Panc1 (cell line): Measurements from ENCODE around the gene CLDN1. TPM values are rescaled to one million over a fixed set of nuclear protein-coding genes. Genes with fewer than 3 reads are reported as not detected.

Source experiments
- ATAC-seq: fragments of 200-7000 bp; cut with Tn5 transposase; 2 replicates; pipeline ENCODE4 v1.9.1; 2020; ENCODE audit warnings: mild to moderate bottlenecking, moderate library complexity
- BruUV-seq: library from RNA; stranded (reverse); fragments of 400-500 nt; replicated peaks from 2 replicates; lab custom pipeline; 2021; lab: Mats Ljungman, UMichigan
- CTCF ChIA-PET: fragments of 300-600 bp; sonication (Branson Sonifier 250); formaldehyde crosslinking; loops from one replicate; lab custom pipeline; 2022; ENCODE audit warnings: antibody characterized with exemption; lab: Charles Lee
- POLR2A ChIA-PET: fragments of 300-600 bp; sonication (Branson Sonifier 250); formaldehyde crosslinking; loops from one replicate; lab custom pipeline; 2022; ENCODE audit warnings: antibody characterized with exemption; lab: Charles Lee
- DNase-seq: peaks from one replicate; pipeline ENCODE4 v3.0.0-alpha.2; 2010; ENCODE audit warnings: low read depth, low spot score
- H3K27ac ChIP-seq: 2 replicates; pipeline ENCODE4 v1.5.1; 2011; ENCODE audit warnings: mild to moderate bottlenecking, low read length, inconsistent platforms
- H3K27me3 ChIP-seq: fragments of 200-500 bp; sonication (Bioruptor generic); 2 replicates; pipeline ENCODE4 v1.6.0; 2014; ENCODE audit warnings: low read length, inconsistent platforms; ENCODE audit not compliant: control insufficient read depth, insufficient read depth
- H3K36me3 ChIP-seq: fragments of 200-500 bp; sonication (Bioruptor generic); 2 replicates; pipeline ENCODE4 v1.5.1; 2014; ENCODE audit warnings: inconsistent platforms, mild to moderate bottlenecking, low read length, moderate library complexity; ENCODE audit not compliant: control insufficient read depth, insufficient read depth
- H3K4me1 ChIP-seq: 2 replicates; pipeline ENCODE4 v1.5.1; 2011; ENCODE audit warnings: inconsistent platforms, mild to moderate bottlenecking, low read length, moderate library complexity; ENCODE audit not compliant: control insufficient read depth, insufficient read depth
- H3K4me3 ChIP-seq, 2 experiments: 2 replicates each; pipeline ENCODE4 v1.5.1; 2011 to 2012; ENCODE audit warnings: low read depth in 2 of 2, low read length in 2 of 2, mild to moderate bottlenecking in 2 of 2, inconsistent platforms in 1 of 2, moderate library complexity in 1 of 2
- H3K9me3 ChIP-seq: fragments of 200-500 bp; sonication (Bioruptor generic); 2 replicates; pipeline ENCODE4 v1.5.1; 2014; ENCODE audit warnings: low read depth, mild to moderate bottlenecking, inconsistent platforms, low read length, moderate library complexity; ENCODE audit not compliant: control insufficient read depth, insufficient read depth
- POLR2AphosphoS5 ChIP-seq: IDR thresholded peaks from 2 replicates; pipeline ENCODE4 v1.6.1; 2012; ENCODE audit warnings: mild to moderate bottlenecking, low read depth, low read length, moderate library complexity
- REST ChIP-seq, 2 experiments: IDR thresholded peaks; 2 replicates each; pipeline ENCODE4 v1.6.1; 2011 to 2012; ENCODE audit warnings: low read depth in 2 of 2, control low read depth in 1 of 2, low read length in 1 of 2, mild to moderate bottlenecking in 1 of 2, moderate library complexity in 1 of 2; ENCODE audit not compliant: insufficient read depth in 1 of 2
- SIN3A ChIP-seq: IDR thresholded peaks from 2 replicates; pipeline ENCODE4 v1.6.1; 2012; ENCODE audit warnings: low read depth, mild to moderate bottlenecking, low read length, moderate library complexity, borderline replicate concordance; ENCODE audit not compliant: insufficient read depth
- TCF7L2 ChIP-seq: IDR thresholded peaks from 2 replicates; pipeline ENCODE4 v1.6.1; 2011; ENCODE audit warnings: mild to moderate bottlenecking, low read depth, low read length, inconsistent platforms
- in situ Hi-C: cut with HindIII; loops from 2 replicates; pipeline ENCODE4 v1.10.0; 2016; ENCODE audit warnings: low sequenced_read_pairs, low pct_unique_long_range_greater_than_20kb
- intact Hi-C: fragments of 100-400 bp; cut with micrococcal nuclease; formaldehyde crosslinking; loops from one replicate; pipeline ENCODE4 v1.10.0; 2022; ENCODE audit not compliant: unreplicated experiment
- total RNA-seq: library from RNA; stranded (reverse); gene quantifications from one replicate; pipeline ENCODE4 v1.2.1, GENCODE V29; 2021; ENCODE audit not compliant: unreplicated experiment
- TF ChIP-seq, protein P1 (sequence below): fragments of 450-650 bp; IDR thresholded peaks from 2 replicates; pipeline ENCODE4 v1.5.1; 2017; ENCODE audit warnings: mild to moderate bottlenecking

Gene CLDN1
- total RNA-seq, 1 experiment from 2014 or later = 30.9 TPM

DNA sequence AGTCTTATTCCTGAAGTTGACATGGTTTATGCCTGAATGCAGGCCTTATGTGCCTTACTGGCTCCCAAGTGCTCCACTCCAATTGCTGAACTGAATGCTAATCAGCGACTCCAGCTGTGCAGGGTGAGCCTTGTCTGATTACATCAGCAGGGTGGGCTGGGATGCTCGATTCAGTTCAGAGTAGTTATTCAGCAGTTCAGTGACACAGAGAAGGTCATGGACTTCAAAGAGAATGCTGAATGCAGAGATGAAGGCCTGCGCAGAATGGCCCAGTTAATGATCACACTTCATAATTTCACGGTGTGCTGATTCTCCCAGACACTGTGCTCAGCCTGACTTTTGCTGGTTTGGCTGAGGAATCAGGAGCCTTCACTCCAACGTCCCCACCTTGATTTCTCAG is 63.6 kb downstream of the CLDN1 start:
- ChIA-PET CTCF (no interaction called here), POLR2A (no interaction called here)
- Histone ChIP-seq H3K27me3 (no peaks in the 10 kb centered on the region), H3K4me1 (no peaks in the 10 kb centered on the region), H3K4me3 (no peak overlapping the region), H3K27ac (no peak overlapping the region), H3K9me3 (no peaks in the 10 kb centered on the region), H3K36me3 (no peaks in the 10 kb centered on the region)
- TF ChIP-seq REST (IDR thresholded peaks at IDR 0.05; ENCODE audit: insufficient read depth in 1 of 2, low read depth in 2 of 2, low read length in 1 of 2) (no peak), POLR2AphosphoS5 (no peak), TCF7L2 (no peak), SIN3A (no peak)
- TF ChIP-seq, protein P1, sequence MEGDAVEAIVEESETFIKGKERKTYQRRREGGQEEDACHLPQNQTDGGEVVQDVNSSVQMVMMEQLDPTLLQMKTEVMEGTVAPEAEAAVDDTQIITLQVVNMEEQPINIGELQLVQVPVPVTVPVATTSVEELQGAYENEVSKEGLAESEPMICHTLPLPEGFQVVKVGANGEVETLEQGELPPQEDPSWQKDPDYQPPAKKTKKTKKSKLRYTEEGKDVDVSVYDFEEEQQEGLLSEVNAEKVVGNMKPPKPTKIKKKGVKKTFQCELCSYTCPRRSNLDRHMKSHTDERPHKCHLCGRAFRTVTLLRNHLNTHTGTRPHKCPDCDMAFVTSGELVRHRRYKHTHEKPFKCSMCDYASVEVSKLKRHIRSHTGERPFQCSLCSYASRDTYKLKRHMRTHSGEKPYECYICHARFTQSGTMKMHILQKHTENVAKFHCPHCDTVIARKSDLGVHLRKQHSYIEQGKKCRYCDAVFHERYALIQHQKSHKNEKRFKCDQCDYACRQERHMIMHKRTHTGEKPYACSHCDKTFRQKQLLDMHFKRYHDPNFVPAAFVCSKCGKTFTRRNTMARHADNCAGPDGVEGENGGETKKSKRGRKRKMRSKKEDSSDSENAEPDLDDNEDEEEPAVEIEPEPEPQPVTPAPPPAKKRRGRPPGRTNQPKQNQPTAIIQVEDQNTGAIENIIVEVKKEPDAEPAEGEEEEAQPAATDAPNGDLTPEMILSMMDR = no peak
- in situ Hi-C loops (no loop called here), intact Hi-C loops (no loop called here)
- DNase-seq (no peak), ATAC-seq (no peak)
- BruUV-seq = no TSS peak

Other genes with a start within 250 kb of the CLDN1 start
- gene P3H2, start 201.5 kb downstream of the CLDN1 start, total RNA-seq = 82.2 TPM
- gene CLDN16, start 65.7 kb upstream of the CLDN1 start, total RNA-seq = not detected
- gene TMEM207, start 127.5 kb upstream of the CLDN1 start, total RNA-seq = not detected
- 5.2 TPM for gene IL1RAP, start 191.6 kb upstream of the CLDN1 start, total RNA-seq